ENCODE data around the gene TLCD2. TPM values are rescaled to one million over a fixed set of nuclear protein-coding genes. Genes with fewer than 3 reads are reported as not detected.

The TLCD2 gene
- total RNA-seq, 1 donor from 2014 or later: 1.1 TPM

- Mint-ChIP-seq H3K9me3 (no peaks in the 10 kb centered on the region), H3K27me3 (ENCODE audit: low read depth) (no peaks in the 10 kb centered on the region), H3K36me3 (ENCODE audit: low read depth) (no peaks in the 10 kb centered on the region), H3K27ac (ENCODE audit: unreplicated experiment) (no peak overlapping the region), H3K4me3 (no peak overlapping the region), H3K4me1 (peaks cover 9% of the 10 kb centered on the region)
- no peak for TF ChIP-seq CTCF (conservative IDR thresholded peaks at IDR 0.05)
- DNase-seq (ENCODE audit: low read depth, low spot score): no peak
Measured at GRCh38 chr17:1732833-1733321, 22.7 kb upstream of the TLCD2 start.

- Mint-ChIP-seq H3K27ac (ENCODE audit: unreplicated experiment) (no peak overlapping the region), H3K4me3 (no peak overlapping the region), H3K4me1 (peaks cover 9% of the 10 kb centered on the region), H3K36me3 (ENCODE audit: low read depth) (no peaks in the 10 kb centered on the region), H3K27me3 (ENCODE audit: low read depth) (no peaks in the 10 kb centered on the region), H3K9me3 (no peaks in the 10 kb centered on the region)
- no peak for TF ChIP-seq CTCF (conservative IDR thresholded peaks at IDR 0.05)
- DNase-seq (ENCODE audit: low read depth, low spot score): no peak
Measured at GRCh38 chr17:1732241-1732832, 22.2 kb upstream of the TLCD2 start.

- H3K27me3 Mint-ChIP-seq (ENCODE audit: low read depth): no peaks in the 10 kb centered on the region
- no peak overlapping the region for H3K4me3 Mint-ChIP-seq
- no peaks in the 10 kb centered on the region for H3K4me1 Mint-ChIP-seq
- H3K27ac Mint-ChIP-seq (ENCODE audit: unreplicated experiment): no peak overlapping the region
- DNase-seq (ENCODE audit: low read depth, low spot score): no peak
- H3K36me3 Mint-ChIP-seq (ENCODE audit: low read depth): no peaks in the 10 kb centered on the region
- H3K9me3 Mint-ChIP-seq: no peaks in the 10 kb centered on the region
- TF ChIP-seq CTCF (conservative IDR thresholded peaks at IDR 0.05): no peak
Measured at GRCh38 chr17:1731194-1731506, 21.0 kb upstream of the TLCD2 start.

- H3K27me3 Mint-ChIP-seq (ENCODE audit: low read depth): no peaks in the 10 kb centered on the region
- no peak overlapping the region for H3K4me3 Mint-ChIP-seq
- H3K36me3 Mint-ChIP-seq (ENCODE audit: low read depth): no peaks in the 10 kb centered on the region
- H3K9me3 Mint-ChIP-seq: no peaks in the 10 kb centered on the region
- TF ChIP-seq CTCF (conservative IDR thresholded peaks at IDR 0.05): no peak
- H3K27ac Mint-ChIP-seq (ENCODE audit: unreplicated experiment): no peak overlapping the region
- no peak for DNase-seq (ENCODE audit: low read depth, low spot score)
- no peaks in the 10 kb centered on the region for H3K4me1 Mint-ChIP-seq
Measured at GRCh38 chr17:1730326-1731193, 20.4 kb upstream of the TLCD2 start.

GRCh38 chr17:1729966-1730325 lies 19.8 kb upstream of the TLCD2 start:
- no peaks in the 10 kb centered on the region for H3K4me1 Mint-ChIP-seq
- no peak for TF ChIP-seq CTCF (conservative IDR thresholded peaks at IDR 0.05)
- H3K36me3 Mint-ChIP-seq (ENCODE audit: low read depth): no peaks in the 10 kb centered on the region
- no peak overlapping the region for H3K4me3 Mint-ChIP-seq
- no peaks in the 10 kb centered on the region for H3K9me3 Mint-ChIP-seq
- H3K27ac Mint-ChIP-seq (ENCODE audit: unreplicated experiment): no peak overlapping the region
- no peak for DNase-seq (ENCODE audit: low read depth, low spot score)
- H3K27me3 Mint-ChIP-seq (ENCODE audit: low read depth): no peaks in the 10 kb centered on the region
